A549 (cell line): ENCODE data around the gene SLIT3. TPM values are rescaled to one million over a fixed set of nuclear protein-coding genes. Genes with fewer than 3 reads are reported as not detected.
A peak's percentile ranks its signal among the peaks of the same experiment; 100 is the strongest.

Experiments
- ATAC-seq, 2 experiments: fragments of 200-7000 bp in 1 of 2; fragments of >200 bp in 1 of 2; cut with Nextera tagmentation in 1 of 2; cut with Tn5 transposase in 1 of 2; 3 replicates each; pipeline versions ENCODE4 v1.8.0 to v1.9.1; 2018 to 2020; ENCODE audit warnings: mild to moderate bottlenecking in 1 of 2, moderate library complexity in 1 of 2
- CTCF ChIA-PET: fragments of 300-600 bp; sonication (Branson Sonifier 250); formaldehyde crosslinking; extraction: SDS; loops from one replicate; lab custom pipeline; 2021; ENCODE audit warnings: antibody characterized with exemption, inconsistent platforms; lab: Yijun Ruan, JAX
- POLR2A ChIA-PET: fragments of 350-600 bp; formaldehyde crosslinking; extraction: SDS; loops from one replicate; lab custom pipeline; 2021; ENCODE audit warnings: antibody characterized with exemption, inconsistent platforms; lab: Yijun Ruan, JAX
- DNase-seq, 2 experiments: peaks; one replicate each; pipeline versions ENCODE4 v3.0.0 to v3.0.0-alpha.2; 2011 to 2016; ENCODE audit warnings: low read depth in 1 of 2, low spot score in 1 of 2
- FAIRE-seq: peaks from 2 replicates; lab custom pipeline; 2011; peaks lifted over from hg19 to GRCh38; lab: Jason Lieb, UNC
- H3K27ac ChIP-seq, 2 experiments: fragments of >200 bp; sonication (Bioruptor Twin); formaldehyde crosslinking; 3 replicates each; pipeline ENCODE4 v1.5.1; 2016 to 2017
- H3K4me1 ChIP-seq: fragments of >200 bp; sonication (Bioruptor Twin); formaldehyde crosslinking; 3 replicates; pipeline ENCODE4 v1.6.1; 2016
- H3K4me2 ChIP-seq: fragments of >200 bp; sonication (Bioruptor Twin); formaldehyde crosslinking; 3 replicates; pipeline ENCODE4 v1.6.1; 2016
- H3K4me3 ChIP-seq: fragments of >200 bp; sonication (Bioruptor Twin); formaldehyde crosslinking; 3 replicates; pipeline ENCODE4 v1.5.1; 2016
- H3K9me3 ChIP-seq: fragments of >200 bp; sonication (Bioruptor Twin); formaldehyde crosslinking; 3 replicates; pipeline ENCODE4 v1.6.1; 2016
- ATOH8 ChIP-seq: fragments of 250-450 bp; sonication (Bioruptor Pico); IDR thresholded peaks from 2 replicates; pipeline ENCODE4 v1.5.0; 2020; ENCODE audit warnings: low read depth, mild to moderate bottlenecking, moderate library complexity
- BCL3 ChIP-seq: fragments of >200 bp; sonication (Bioruptor Twin); formaldehyde crosslinking; IDR thresholded peaks from 3 replicates; pipeline ENCODE4 v1.6.1; 2016
- CHD4 ChIP-seq: fragments of 200-600 bp; sonication (generic); IDR thresholded peaks from 2 replicates; pipeline ENCODE4 v1.6.1; 2016; ENCODE audit warnings: antibody characterized with exemption, mild to moderate bottlenecking, borderline replicate concordance
- CTCF ChIP-seq: fragments of >200 bp; sonication (Bioruptor Twin); formaldehyde crosslinking; IDR thresholded peaks from 3 replicates; pipeline ENCODE4 v1.5.1; 2016
- EHMT2 ChIP-seq: fragments of 200-600 bp; sonication (generic); IDR thresholded peaks from 2 replicates; pipeline ENCODE4 v1.6.1; 2016; ENCODE audit warnings: antibody characterized with exemption, low read depth, mild to moderate bottlenecking, moderate library complexity
- ELK1 ChIP-seq: fragments of 150-350 bp; IDR thresholded peaks from 2 replicates; pipeline ENCODE4 v1.6.1; 2014; ENCODE audit warnings: low read depth, mild to moderate bottlenecking, low read length
- EP300 ChIP-seq, 2 experiments: fragments of >200 bp; sonication (Bioruptor Twin); formaldehyde crosslinking; IDR thresholded peaks; 2 replicates in 1 of 2; 3 replicates in 1 of 2; pipeline ENCODE4 v1.6.1; 2016 to 2017
- FOSB ChIP-seq: fragments of 250-450 bp; sonication (Bioruptor Pico); IDR thresholded peaks from 2 replicates; pipeline ENCODE4 v1.5.0; 2020; ENCODE audit warnings: mild to moderate bottlenecking, moderate library complexity
- FOXS1 ChIP-seq: fragments of 250-450 bp; sonication (Bioruptor Pico); IDR thresholded peaks from 2 replicates; pipeline ENCODE4 v1.5.0; 2020; ENCODE audit warnings: mild to moderate bottlenecking, moderate library complexity
- HMGXB4 ChIP-seq: fragments of 250-450 bp; sonication (Bioruptor Pico); IDR thresholded peaks from 2 replicates; pipeline ENCODE4 v1.5.0; 2021; ENCODE audit warnings: mild to moderate bottlenecking, moderate library complexity, borderline replicate concordance
- HOXA7 ChIP-seq: fragments of 250-450 bp; sonication (Bioruptor Pico); IDR thresholded peaks from 2 replicates; pipeline ENCODE4 v1.5.0; 2020; ENCODE audit warnings: mild to moderate bottlenecking, moderate library complexity
- JUN ChIP-seq, 2 experiments: fragments of >200 bp; sonication (Bioruptor Twin); formaldehyde crosslinking; IDR thresholded peaks; 2 replicates in 1 of 2; 3 replicates in 1 of 2; pipeline ENCODE4 v1.6.1; 2016 to 2017
- MAFK ChIP-seq: fragments of 450-650 bp; IDR thresholded peaks from 2 replicates; pipeline ENCODE4 v1.6.1; 2014; ENCODE audit not compliant: partially characterized antibody
- NFE2L2 ChIP-seq: fragments of 150-350 bp; conservative IDR thresholded peaks from 2 replicates; pipeline ENCODE4 v1.6.1; 2014; ENCODE audit warnings: low read length
- PHF8 ChIP-seq: fragments of 200-600 bp; sonication (generic); IDR thresholded peaks from 2 replicates; pipeline ENCODE4 v1.6.1; 2016; ENCODE audit warnings: low read depth, mild to moderate bottlenecking, antibody characterized with exemption, moderate library complexity, borderline replicate concordance
- RNF2 ChIP-seq: fragments of 200-600 bp; sonication (generic); IDR thresholded peaks from 2 replicates; pipeline ENCODE4 v1.6.1; 2016; ENCODE audit warnings: low read depth, mild to moderate bottlenecking, antibody characterized with exemption, moderate library complexity, borderline replicate concordance
- TFCP2L1 ChIP-seq: fragments of 250-450 bp; sonication (Bioruptor Pico); IDR thresholded peaks from 2 replicates; pipeline ENCODE4 v1.5.0; 2021; ENCODE audit warnings: mild to moderate bottlenecking
- USF2 ChIP-seq: fragments of 450-650 bp; IDR thresholded peaks from 2 replicates; pipeline ENCODE4 v1.6.1; 2014; ENCODE audit warnings: antibody characterized with exemption
- ZNF302 ChIP-seq: fragments of 250-450 bp; sonication (Bioruptor Pico); IDR thresholded peaks from 2 replicates; pipeline ENCODE4 v1.9.0; 2021; ENCODE audit warnings: inconsistent platforms, mild to moderate bottlenecking, moderate library complexity
- ZSCAN20 ChIP-seq: fragments of 250-450 bp; sonication (Bioruptor Pico); IDR thresholded peaks from 2 replicates; pipeline ENCODE4 v1.8.0; 2022; ENCODE audit warnings: mild to moderate bottlenecking, moderate library complexity
- WGBS: methylation state at CpG from one replicate; pipeline ENCODE4 v1.1.6; 2017; ENCODE audit errors: missing lambda C conversion rate; 5-methylcytosine and 5-hydroxymethylcytosine counted together
- polyA plus RNA-seq, 4 experiments: library from polyadenylated mRNA; depleted of rRNA in 3 of 4; stranded (reverse); fragments of >200 nt; fragmentation: RNase III in 1 of 4; extraction: RNeasy Plus Mini Kit Qiagen cat#74134 plus additional on column Dnase treatment in 1 of 4; gene quantifications; 2 replicates in 3 of 4; 3 replicates in 1 of 4; pipeline ENCODE4 v1.2.3, GENCODE V29; 2011 to 2017

Gene SLIT3
- polyA plus RNA-seq, 2 of the 4 experiments (the other 2 are of a cell fraction) = 12.7 to 22.9 TPM

GRCh38 chr5:168916266-168916665 lies 384.7 kb downstream of the SLIT3 start (continued):
- no peak for TF ChIP-seq BCL3
- no peak for TF ChIP-seq ZNF302

GRCh38 chr5:168914491-168914890 lies 386.4 kb downstream of the SLIT3 start:
- no peaks in the 10 kb centered on the region for H3K4me1 ChIP-seq
- POLR2A ChIA-PET = no interaction called here
- H3K9me3 ChIP-seq = no peaks in the 10 kb centered on the region
- 71% methylated on average over 5 of the region's 5 CpGs for WGBS
- no peak for DNase-seq
- no peak for FAIRE-seq
- no peak for ATAC-seq
- CTCF ChIA-PET = no interaction called here
- no peak for TF ChIP-seq EP300 (IDR thresholded peaks at IDR 0.05)
- no peak for TF ChIP-seq ATOH8 (CRISPR knock-in tag)
- no peak for TF ChIP-seq TFCP2L1 (CRISPR knock-in tag)
- TF ChIP-seq FOXS1 (CRISPR knock-in tag) = no peak
- no peak for TF ChIP-seq PHF8
- no peak for TF ChIP-seq CTCF
- H3K4me3 ChIP-seq = no peak overlapping the region
- no peak overlapping the region for H3K4me2 ChIP-seq
- H3K27ac ChIP-seq = no peak overlapping the region

GRCh38 chr5:168910874-168911273 lies 390.1 kb downstream of the SLIT3 start:
- Histone ChIP-seq H3K4me3 (no peak overlapping the region), H3K4me1 (0 out of 3 replicates have a peak, but pooled peaks cover 3% of the 10 kb centered on the region), H3K27ac (no peak overlapping the region), H3K9me3 (no peaks in the 10 kb centered on the region), H3K4me2 (no peak overlapping the region)
- DNase-seq = no peak
- no peak for TF ChIP-seq JUN (IDR thresholded peaks at IDR 0.05)
- ChIA-PET CTCF (interaction anchor here (1.4 to 1.7 kb wide), 2 partner anchors 15 to 204 kb away, joined by 4 to 6 read pairs; no protein-coding TSS in a partner anchor), POLR2A (no interaction called here)
- no peak for FAIRE-seq
- no peak for ATAC-seq
- WGBS = 85% methylated on average over 6 of the region's 6 CpGs

GRCh38 chr5:168908207-168908606 lies 392.7 kb downstream of the SLIT3 start:
- no peak overlapping the region for H3K27ac ChIP-seq
- no peak overlapping the region for H3K4me2 ChIP-seq
- H3K4me1 ChIP-seq = 0 out of 3 replicates have a peak, but pooled peaks cover 3% of the 10 kb centered on the region
- POLR2A ChIA-PET = no interaction called here
- ATAC-seq (peak in 1 of 2 experiments; percentile 79; a peak in 3 of 6 replicates), FAIRE-seq (no peak), DNase-seq (peak in 1 of 2 experiments; percentile 18)
- 58% methylated on average over 9 of the region's 9 CpGs for WGBS
- no peak overlapping the region for H3K4me3 ChIP-seq
- no peaks in the 10 kb centered on the region for H3K9me3 ChIP-seq
- CTCF ChIA-PET = no interaction called here
- no peak for TF ChIP-seq CHD4
- no peak for TF ChIP-seq USF2
- TF ChIP-seq JUN (IDR thresholded peaks at IDR 0.05) = no peak
- no peak for TF ChIP-seq RNF2
- TF ChIP-seq HMGXB4 (CRISPR knock-in tag) = no peak
- no peak for TF ChIP-seq MAFK
- TF ChIP-seq FOSB (CRISPR knock-in tag) = no peak
- TF ChIP-seq BCL3 = no peak
- TF ChIP-seq EHMT2 = no peak
- TF ChIP-seq NFE2L2 = no peak
- TF ChIP-seq HOXA7 = no peak
- TF ChIP-seq ZSCAN20 (CRISPR knock-in tag) = no peak
- no peak for TF ChIP-seq ELK1
- no peak for TF ChIP-seq ATOH8 (CRISPR knock-in tag)
